HFF-Myc (cell line): ENCODE data around the gene DCAF12.

Experiments
- DNase-seq: peaks from one replicate; pipeline ENCODE4 v3.0.0-alpha.2; 2011; ENCODE audit warnings: low read depth; ENCODE audit errors: extremely low read depth
- H3K4me3 ChIP-seq: replicated peaks from 2 replicates; pipeline ENCODE4 v1.5.1; 2011; ENCODE audit warnings: low read depth, mild to moderate bottlenecking, control low read depth, low read length
- TF ChIP-seq, protein P1 (sequence below): IDR thresholded peaks from 2 replicates; pipeline ENCODE4 v1.5.1; 2012; ENCODE audit warnings: mild to moderate bottlenecking, low read depth, low read length, control low read depth; ENCODE audit errors: missing control alignments

DCAF12 gene

DNA sequence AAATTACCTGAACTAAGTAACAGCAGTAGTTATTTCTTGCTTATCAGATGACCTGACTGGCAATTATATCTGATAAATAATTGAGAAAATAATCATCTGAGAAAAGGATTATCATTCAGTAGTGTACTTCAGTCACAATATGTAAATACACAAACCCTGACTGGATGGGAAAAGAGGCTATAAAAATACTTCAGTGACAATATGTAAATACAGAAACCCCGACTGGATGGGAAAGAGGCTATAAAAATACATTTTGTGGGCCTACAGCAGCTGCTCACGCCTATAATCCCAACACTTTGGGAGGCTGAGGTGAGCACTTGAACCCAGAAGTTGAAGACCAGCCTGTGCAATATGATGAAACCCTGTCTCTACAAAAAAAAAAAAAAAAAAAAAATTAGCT lies 88.9 kb downstream of the DCAF12 start:
- TF ChIP-seq, protein P1, sequence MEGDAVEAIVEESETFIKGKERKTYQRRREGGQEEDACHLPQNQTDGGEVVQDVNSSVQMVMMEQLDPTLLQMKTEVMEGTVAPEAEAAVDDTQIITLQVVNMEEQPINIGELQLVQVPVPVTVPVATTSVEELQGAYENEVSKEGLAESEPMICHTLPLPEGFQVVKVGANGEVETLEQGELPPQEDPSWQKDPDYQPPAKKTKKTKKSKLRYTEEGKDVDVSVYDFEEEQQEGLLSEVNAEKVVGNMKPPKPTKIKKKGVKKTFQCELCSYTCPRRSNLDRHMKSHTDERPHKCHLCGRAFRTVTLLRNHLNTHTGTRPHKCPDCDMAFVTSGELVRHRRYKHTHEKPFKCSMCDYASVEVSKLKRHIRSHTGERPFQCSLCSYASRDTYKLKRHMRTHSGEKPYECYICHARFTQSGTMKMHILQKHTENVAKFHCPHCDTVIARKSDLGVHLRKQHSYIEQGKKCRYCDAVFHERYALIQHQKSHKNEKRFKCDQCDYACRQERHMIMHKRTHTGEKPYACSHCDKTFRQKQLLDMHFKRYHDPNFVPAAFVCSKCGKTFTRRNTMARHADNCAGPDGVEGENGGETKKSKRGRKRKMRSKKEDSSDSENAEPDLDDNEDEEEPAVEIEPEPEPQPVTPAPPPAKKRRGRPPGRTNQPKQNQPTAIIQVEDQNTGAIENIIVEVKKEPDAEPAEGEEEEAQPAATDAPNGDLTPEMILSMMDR: no peak
- H3K4me3 ChIP-seq: no peak overlapping the region
- no peak for DNase-seq

DNA sequence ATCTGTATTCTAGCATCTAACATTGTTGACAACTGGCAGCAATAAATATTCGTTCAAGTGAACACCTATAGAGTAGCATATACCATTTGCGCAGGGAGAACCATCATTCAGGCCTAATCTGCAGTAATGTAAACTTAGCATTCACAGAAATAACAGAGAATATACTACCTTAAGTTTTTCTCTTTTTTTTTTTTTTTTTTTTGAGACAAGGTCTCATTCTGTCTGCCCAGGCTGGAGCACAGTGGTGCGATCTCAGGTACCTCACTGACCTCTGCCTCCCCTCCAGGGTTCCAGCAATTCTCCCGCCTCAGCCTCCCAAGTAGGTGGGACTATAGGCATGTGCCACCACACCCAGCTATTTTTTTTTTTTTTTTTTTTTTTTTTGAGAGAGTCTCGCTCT lies 89.9 kb downstream of the DCAF12 start:
- no peak for DNase-seq
- no peak overlapping the region for H3K4me3 ChIP-seq
- TF ChIP-seq, protein P1: no peak
